ENCODE measurements around the gene ZDHHC13.

Gene ZDHHC13

DNA sequence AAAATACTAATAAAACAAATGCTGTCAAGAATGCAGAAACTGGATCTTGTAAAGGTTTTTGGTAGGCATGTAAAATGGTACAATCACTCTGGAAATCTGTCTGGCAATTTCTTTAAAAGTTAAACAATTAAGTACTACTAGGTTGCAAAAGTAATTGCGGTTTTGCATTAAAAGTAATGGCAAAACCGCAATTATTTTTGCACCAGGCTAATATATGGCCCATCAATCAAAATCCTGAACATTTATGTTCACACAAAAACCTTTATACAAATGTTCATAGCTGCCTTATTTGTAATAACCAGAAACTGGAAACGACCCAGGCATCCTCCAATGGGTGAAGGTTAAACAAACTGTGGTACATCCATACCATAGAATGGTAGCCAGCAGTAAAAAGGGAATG lies 24.6 kb upstream of the ZDHHC13 start:
- no peaks in the 10 kb centered on the region for H3K27me3 ChIP-seq (ENCODE audit: insufficient read depth, poor library complexity, severe bottlenecking)
- no peak for DNase-seq (ENCODE audit: low read depth in 1 of 2, low spot score in 1 of 2)
- TF ChIP-seq GABPA (IDR thresholded peaks at IDR 0.05; ENCODE audit: low read depth), result no peak
- no peak for TF ChIP-seq POLR2AphosphoS5 (IDR thresholded peaks at IDR 0.05; ENCODE audit: low read depth)
- H3K27ac ChIP-seq (replicated peaks), result no peak overlapping the region
- H3K4me3 ChIP-seq (replicated peaks; ENCODE audit: insufficient read depth, low read length), result no peak overlapping the region

DNA sequence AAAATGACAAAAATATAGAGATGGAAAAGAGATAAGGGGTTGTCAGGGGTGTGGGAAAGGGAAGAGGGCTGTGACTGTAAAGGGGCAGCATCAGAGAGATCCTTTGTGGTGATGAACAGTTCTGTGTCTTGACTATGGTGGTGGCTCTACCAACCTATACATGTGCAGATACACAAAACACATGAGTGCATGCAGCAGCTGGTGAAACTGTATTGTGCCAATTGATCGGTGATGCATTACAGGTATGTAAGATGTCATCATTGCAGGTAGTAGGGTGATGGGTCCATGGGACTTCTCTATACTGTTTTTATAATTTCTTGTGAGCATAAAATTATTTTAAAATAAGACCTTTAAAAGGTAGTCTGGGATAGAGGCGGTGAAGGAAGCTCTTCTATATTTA lies 24.1 kb upstream of the ZDHHC13 start:
- H3K4me3 ChIP-seq (replicated peaks; ENCODE audit: insufficient read depth, low read length), result no peak overlapping the region
- no peak overlapping the region for H3K27ac ChIP-seq (replicated peaks)
- no peaks in the 10 kb centered on the region for H3K27me3 ChIP-seq (ENCODE audit: insufficient read depth, poor library complexity, severe bottlenecking)
- TF ChIP-seq, protein P1, sequence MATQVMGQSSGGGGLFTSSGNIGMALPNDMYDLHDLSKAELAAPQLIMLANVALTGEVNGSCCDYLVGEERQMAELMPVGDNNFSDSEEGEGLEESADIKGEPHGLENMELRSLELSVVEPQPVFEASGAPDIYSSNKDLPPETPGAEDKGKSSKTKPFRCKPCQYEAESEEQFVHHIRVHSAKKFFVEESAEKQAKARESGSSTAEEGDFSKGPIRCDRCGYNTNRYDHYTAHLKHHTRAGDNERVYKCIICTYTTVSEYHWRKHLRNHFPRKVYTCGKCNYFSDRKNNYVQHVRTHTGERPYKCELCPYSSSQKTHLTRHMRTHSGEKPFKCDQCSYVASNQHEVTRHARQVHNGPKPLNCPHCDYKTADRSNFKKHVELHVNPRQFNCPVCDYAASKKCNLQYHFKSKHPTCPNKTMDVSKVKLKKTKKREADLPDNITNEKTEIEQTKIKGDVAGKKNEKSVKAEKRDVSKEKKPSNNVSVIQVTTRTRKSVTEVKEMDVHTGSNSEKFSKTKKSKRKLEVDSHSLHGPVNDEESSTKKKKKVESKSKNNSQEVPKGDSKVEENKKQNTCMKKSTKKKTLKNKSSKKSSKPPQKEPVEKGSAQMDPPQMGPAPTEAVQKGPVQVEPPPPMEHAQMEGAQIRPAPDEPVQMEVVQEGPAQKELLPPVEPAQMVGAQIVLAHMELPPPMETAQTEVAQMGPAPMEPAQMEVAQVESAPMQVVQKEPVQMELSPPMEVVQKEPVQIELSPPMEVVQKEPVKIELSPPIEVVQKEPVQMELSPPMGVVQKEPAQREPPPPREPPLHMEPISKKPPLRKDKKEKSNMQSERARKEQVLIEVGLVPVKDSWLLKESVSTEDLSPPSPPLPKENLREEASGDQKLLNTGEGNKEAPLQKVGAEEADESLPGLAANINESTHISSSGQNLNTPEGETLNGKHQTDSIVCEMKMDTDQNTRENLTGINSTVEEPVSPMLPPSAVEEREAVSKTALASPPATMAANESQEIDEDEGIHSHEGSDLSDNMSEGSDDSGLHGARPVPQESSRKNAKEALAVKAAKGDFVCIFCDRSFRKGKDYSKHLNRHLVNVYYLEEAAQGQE (IDR thresholded peaks at IDR 0.05; ENCODE audit: insufficient replicate concordance, low read depth), result no peak
- TF ChIP-seq CTCF (IDR thresholded peaks at IDR 0.05; ENCODE audit: insufficient read depth, low read length) (no peak), POLR2AphosphoS5 (IDR thresholded peaks at IDR 0.05; ENCODE audit: low read depth) (no peak), SPI1 (IDR thresholded peaks at IDR 0.05; ENCODE audit: borderline replicate concordance, low read depth) (no peak), GABPA (IDR thresholded peaks at IDR 0.05; ENCODE audit: low read depth) (no peak)
- DNase-seq (ENCODE audit: low read depth in 1 of 2, low spot score in 1 of 2), result no peak

- H3K4me3 ChIP-seq (replicated peaks; ENCODE audit: insufficient read depth, low read length), result no peak overlapping the region
- DNase-seq (ENCODE audit: low read depth in 1 of 2, low spot score in 1 of 2), result peak in 1 of 2 experiments; percentile 17
- TF ChIP-seq, protein P1 (IDR thresholded peaks at IDR 0.05; ENCODE audit: insufficient replicate concordance, low read depth), result no peak
- no peak for TF ChIP-seq SPI1 (IDR thresholded peaks at IDR 0.05; ENCODE audit: borderline replicate concordance, low read depth)
- no peak for TF ChIP-seq CTCF (IDR thresholded peaks at IDR 0.05; ENCODE audit: insufficient read depth, low read length)
- TF ChIP-seq GABPA (IDR thresholded peaks at IDR 0.05; ENCODE audit: low read depth), result no peak
- no peak for TF ChIP-seq POLR2AphosphoS5 (IDR thresholded peaks at IDR 0.05; ENCODE audit: low read depth)
- no peaks in the 10 kb centered on the region for H3K27me3 ChIP-seq (ENCODE audit: insufficient read depth, poor library complexity, severe bottlenecking)
- no peak overlapping the region for H3K27ac ChIP-seq (replicated peaks)
These were observed 23.0 kb upstream of the ZDHHC13 start for GRCh38 chr11:19093976-19094375.

- H3K27me3 ChIP-seq (ENCODE audit: insufficient read depth, poor library complexity, severe bottlenecking), result no peaks in the 10 kb centered on the region
- TF ChIP-seq, protein P1 (IDR thresholded peaks at IDR 0.05; ENCODE audit: insufficient replicate concordance, low read depth), result no peak
- TF ChIP-seq POLR2AphosphoS5 (IDR thresholded peaks at IDR 0.05; ENCODE audit: low read depth) (no peak), CTCF (IDR thresholded peaks at IDR 0.05; ENCODE audit: insufficient read depth, low read length) (no peak)
- no peak overlapping the region for H3K27ac ChIP-seq (replicated peaks)
- no peak overlapping the region for H3K4me3 ChIP-seq (replicated peaks; ENCODE audit: insufficient read depth, low read length)
- no peak for DNase-seq (ENCODE audit: low read depth in 1 of 2, low spot score in 1 of 2)
These were observed 22.1 kb upstream of the ZDHHC13 start for GRCh38 chr11:19094859-19095258.
